Stimulated activated effector memory CD8-positive, alpha-beta T cell treated with anti-CD3 and anti-CD28 coated beads, Interleukin-12 subunit alpha, Interleukin-12 subunit beta, amount 100 ng/mL, for 72 hours (primary cell): ENCODE measurements around the gene TET1.
A peak's percentile ranks its signal among the peaks of the same experiment; 100 is the strongest.
"Not testable (repeated sequence)": the region's sequence is repeated elsewhere in the genome, so short reads cannot be mapped to it uniquely, and the experiment has no call there.

Experiments
- ATAC-seq: fragments of 150-1000 bp; cut with Tn5 transposase; 2 replicates; pipeline ENCODE4 v1.10.0; 2021
- DNase-seq, 2 donors: peaks; one replicate each; pipeline ENCODE4 v3.0.0; 2021 to 2022; ENCODE audit warnings: low spot score in 2 of 2
- H3K27ac Mint-ChIP-seq: one replicate; pipeline ENCODE4 v1.8.0; 2022; ENCODE audit warnings: mild to moderate bottlenecking, mixed read lengths
- H3K36me3 Mint-ChIP-seq: one replicate; pipeline ENCODE4 v1.8.0; 2022; ENCODE audit warnings: mild to moderate bottlenecking, mixed read lengths
- H3K4me1 Mint-ChIP-seq: one replicate; pipeline ENCODE4 v1.8.0; 2022; ENCODE audit warnings: mixed read lengths
- H3K4me3 Mint-ChIP-seq: one replicate; pipeline ENCODE4 v1.8.0; 2022; ENCODE audit warnings: mild to moderate bottlenecking, mixed read lengths
- H3K9me3 Mint-ChIP-seq: one replicate; pipeline ENCODE4 v1.8.0; 2022; ENCODE audit warnings: mixed read lengths

TET1 gene

GRCh38 chr10:68697106-68697505 is 137.0 kb downstream of the TET1 start:
- no peak overlapping the region for H3K4me3 Mint-ChIP-seq
- no peak overlapping the region for H3K27ac Mint-ChIP-seq
- ATAC-seq = no peak
- H3K4me1 Mint-ChIP-seq = no peaks in the 10 kb centered on the region
- H3K9me3 Mint-ChIP-seq = no peaks in the 10 kb centered on the region
- no peak for DNase-seq
- H3K36me3 Mint-ChIP-seq = no peaks in the 10 kb centered on the region

DNA sequence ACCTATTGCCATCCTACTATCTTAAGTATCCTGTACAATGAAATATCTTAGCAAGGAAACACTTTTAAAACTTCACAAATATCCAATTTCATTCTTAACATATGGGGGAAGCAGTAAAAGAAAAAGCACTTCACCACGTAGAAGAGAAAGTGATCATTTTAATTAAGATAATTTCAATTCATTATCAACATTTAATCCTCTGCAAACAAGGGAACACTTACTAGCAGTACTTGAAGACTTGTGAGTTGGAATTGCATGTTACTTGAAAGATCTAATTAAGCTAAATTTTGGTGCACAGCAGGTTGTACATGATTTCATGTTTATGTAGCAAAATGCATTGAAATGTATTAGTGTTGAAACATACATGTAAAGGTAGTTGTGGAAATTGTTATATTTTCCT is 140.1 kb downstream of the TET1 start:
- Mint-ChIP-seq H3K4me3 (no peak overlapping the region), H3K27ac (no peak overlapping the region), H3K36me3 (no peaks in the 10 kb centered on the region), H3K9me3 (no peaks in the 10 kb centered on the region), H3K4me1 (no peaks in the 10 kb centered on the region)
- no peak for DNase-seq
- no peak for ATAC-seq

DNA sequence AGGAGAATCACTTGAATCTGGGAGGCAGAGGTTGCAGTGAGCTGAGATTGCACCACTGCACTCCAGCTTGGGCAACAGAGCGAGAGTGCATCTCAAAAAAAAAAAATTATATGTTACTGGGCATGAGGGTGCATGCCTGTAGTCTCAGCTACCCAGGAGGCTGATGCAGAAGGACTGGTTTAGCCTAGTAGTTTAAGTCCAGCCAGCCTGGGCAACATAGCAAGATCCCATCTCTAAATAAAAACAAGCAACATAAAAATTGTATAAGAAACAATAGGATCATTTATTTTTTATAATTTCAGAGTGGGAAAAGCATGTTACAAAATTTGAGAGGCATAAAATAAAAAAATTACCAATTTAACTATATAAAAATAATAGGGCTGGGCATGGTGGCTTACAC is 145.4 kb downstream of the TET1 start:
- H3K9me3 Mint-ChIP-seq = no peaks in the 10 kb centered on the region
- ATAC-seq = no peak
- no peaks in the 10 kb centered on the region for H3K36me3 Mint-ChIP-seq
- no peak overlapping the region for H3K27ac Mint-ChIP-seq
- H3K4me1 Mint-ChIP-seq = no peaks in the 10 kb centered on the region
- H3K4me3 Mint-ChIP-seq = no peak overlapping the region
- DNase-seq = no peak

DNA sequence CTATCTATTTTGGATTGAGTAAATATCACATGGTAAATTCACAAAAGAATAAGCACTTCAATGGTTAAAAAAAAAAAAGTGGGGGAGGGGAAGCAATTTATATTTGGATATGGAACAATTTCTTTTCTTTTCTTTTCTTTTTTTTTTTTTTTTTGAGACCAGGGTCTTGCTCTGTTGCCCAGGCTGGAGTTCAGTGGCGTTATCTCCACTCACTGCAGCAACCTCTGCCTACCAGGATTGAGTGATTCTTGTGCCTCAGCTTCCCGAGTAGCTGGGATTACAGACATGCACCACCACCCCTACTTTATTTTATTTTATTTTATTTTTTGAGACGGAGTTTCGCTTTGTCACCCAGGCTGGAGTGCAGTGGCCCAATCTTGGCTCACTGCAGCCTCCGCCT is 148.8 kb downstream of the TET1 start:
- H3K4me1 Mint-ChIP-seq, H3K27ac Mint-ChIP-seq, DNase-seq, H3K36me3 Mint-ChIP-seq, H3K4me3 Mint-ChIP-seq, ATAC-seq, H3K9me3 Mint-ChIP-seq: not testable (repeated sequence)

GRCh38 chr10:68713065-68713464 is 152.9 kb downstream of the TET1 start:
- H3K4me1 Mint-ChIP-seq, H3K9me3 Mint-ChIP-seq, ATAC-seq, H3K4me3 Mint-ChIP-seq, H3K36me3 Mint-ChIP-seq, DNase-seq, H3K27ac Mint-ChIP-seq: not testable (repeated sequence)

DNA sequence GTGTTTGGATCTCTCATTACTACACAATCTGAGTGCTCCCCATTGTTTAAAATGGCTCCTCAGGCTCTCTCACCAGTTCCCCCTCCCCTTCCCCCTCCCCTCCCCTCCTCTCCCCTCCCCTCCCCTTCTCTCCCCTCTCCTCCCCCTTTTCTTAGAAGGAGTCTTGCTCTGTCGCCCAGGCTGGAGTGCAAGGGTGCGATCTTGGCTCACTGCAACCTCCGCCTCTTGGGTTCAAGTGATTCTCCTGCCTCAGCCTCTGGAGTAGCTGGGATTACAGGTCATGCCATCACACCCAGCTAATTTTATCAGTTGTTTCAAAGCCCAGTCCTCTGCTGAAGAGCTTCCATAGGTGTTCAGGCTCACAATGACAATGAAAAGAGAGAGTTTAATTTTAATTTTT is 157.3 kb downstream of the TET1 start:
- no peak for ATAC-seq
- Mint-ChIP-seq H3K9me3 (no peaks in the 10 kb centered on the region), H3K27ac (no peak overlapping the region), H3K36me3 (peaks cover 18% of the 10 kb centered on the region), H3K4me3 (no peak overlapping the region), H3K4me1 (peaks cover 6% of the 10 kb centered on the region)
- DNase-seq = no peak

DNA sequence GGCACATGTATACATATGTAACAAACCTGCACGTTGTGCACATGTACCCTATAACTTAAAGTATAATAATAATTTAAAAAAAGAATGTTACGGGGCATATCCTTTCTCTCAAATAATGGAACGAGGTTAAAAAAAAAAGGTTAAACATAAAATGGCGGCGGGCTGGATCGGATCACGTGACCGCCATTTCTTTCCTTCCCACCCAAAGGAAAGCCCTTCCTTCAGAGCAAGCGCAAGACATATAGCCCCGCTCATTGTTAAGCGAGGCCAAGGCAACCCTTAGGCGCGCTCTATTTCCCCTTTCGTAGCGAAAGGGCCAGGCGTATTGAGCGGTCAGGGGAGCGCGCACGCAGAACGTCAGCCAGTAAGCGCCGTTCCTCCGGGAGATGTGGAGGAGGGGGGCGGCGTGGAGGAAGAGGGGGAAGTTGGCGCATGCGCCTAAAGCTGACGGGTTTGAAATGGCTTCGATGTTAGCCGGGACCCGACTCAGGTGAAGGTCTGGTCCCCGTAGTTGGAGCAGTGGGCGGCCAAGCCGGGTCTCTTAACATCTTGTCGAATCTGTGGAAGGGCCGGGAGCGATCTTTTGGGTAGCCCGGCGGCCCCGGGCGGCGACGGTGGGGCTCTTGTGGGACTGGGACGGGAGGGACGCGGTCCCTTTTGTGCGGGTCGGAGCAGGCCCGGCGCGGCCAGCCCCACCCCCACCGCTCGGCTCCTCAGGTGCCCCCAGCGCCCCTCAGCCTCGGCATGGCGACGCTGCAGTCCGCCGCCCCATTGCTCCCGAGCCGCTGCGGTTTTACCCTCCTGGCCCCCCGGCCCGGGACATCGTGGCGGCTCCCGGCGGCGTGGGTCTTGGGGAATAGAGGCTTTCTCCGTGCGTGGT is 160.9 kb downstream of the TET1 start, which contains the start of gene CCAR1:
TSS of gene CCAR1 (plus strand) at position 447 of the 880 bp plus-strand sequence. CDS start 1,266 bp downstream, outside the sequence.
- ATAC-seq = peak; percentile 100
- peaks cover 9% of the 10 kb centered on the region for H3K4me1 Mint-ChIP-seq
- H3K27ac Mint-ChIP-seq = peak within 1 kb of the TSS; percentile 98
- peak; percentile 89 to 97 for DNase-seq
- peak within 1 kb of the TSS; percentile 88 for H3K4me3 Mint-ChIP-seq
- H3K9me3 Mint-ChIP-seq = no peaks in the 10 kb centered on the region
- H3K36me3 Mint-ChIP-seq = peaks cover 54% of the 10 kb centered on the region

GRCh38 chr10:68721673-68722335 is 161.7 kb downstream of the TET1 start:
- peaks cover 9% of the 10 kb centered on the region for H3K4me1 Mint-ChIP-seq
- ATAC-seq (peak; percentile 14), DNase-seq (no peak)
- H3K36me3 Mint-ChIP-seq = peaks cover 62% of the 10 kb centered on the region
- H3K9me3 Mint-ChIP-seq = no peaks in the 10 kb centered on the region
- H3K4me3 Mint-ChIP-seq = peak overlapping the region; percentile 88
- H3K27ac Mint-ChIP-seq = peak overlapping the region; percentile 98

DNA sequence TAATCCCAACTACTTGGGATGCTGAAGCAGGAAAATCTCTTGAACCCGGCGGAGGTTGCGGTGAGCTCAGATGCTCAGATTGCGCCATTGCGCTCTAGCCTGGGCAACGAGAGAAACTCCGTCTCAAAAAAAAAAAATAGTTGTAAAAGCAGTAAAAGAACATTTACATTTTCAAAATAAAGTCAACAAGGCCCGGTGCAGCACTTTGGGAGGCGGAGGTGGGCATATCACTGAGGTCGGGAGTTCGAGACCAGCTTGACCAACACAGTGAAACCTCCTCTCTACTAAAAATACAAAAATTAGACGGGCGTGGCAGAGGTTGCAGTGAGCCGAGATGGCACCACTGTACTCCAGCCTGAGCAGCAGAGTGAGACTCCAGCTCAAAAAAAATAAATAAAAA is 164.9 kb downstream of the TET1 start:
- H3K4me3 Mint-ChIP-seq = no peak overlapping the region
- H3K9me3 Mint-ChIP-seq = no peaks in the 10 kb centered on the region
- H3K4me1 Mint-ChIP-seq = peaks cover 9% of the 10 kb centered on the region
- peaks cover 94% of the 10 kb centered on the region for H3K36me3 Mint-ChIP-seq
- H3K27ac Mint-ChIP-seq = no peak overlapping the region
- DNase-seq (no peak), ATAC-seq (no peak)

- H3K4me1 Mint-ChIP-seq = peaks cover 5% of the 10 kb centered on the region
- peaks cover 100% of the 10 kb centered on the region for H3K36me3 Mint-ChIP-seq
- peak overlapping the region; percentile 64 for H3K27ac Mint-ChIP-seq
- ATAC-seq = no peak
- no peaks in the 10 kb centered on the region for H3K9me3 Mint-ChIP-seq
- no peak overlapping the region for H3K4me3 Mint-ChIP-seq
- no peak for DNase-seq
These were observed 167.0 kb downstream of the TET1 start for GRCh38 chr10:68727146-68727545.

DNA sequence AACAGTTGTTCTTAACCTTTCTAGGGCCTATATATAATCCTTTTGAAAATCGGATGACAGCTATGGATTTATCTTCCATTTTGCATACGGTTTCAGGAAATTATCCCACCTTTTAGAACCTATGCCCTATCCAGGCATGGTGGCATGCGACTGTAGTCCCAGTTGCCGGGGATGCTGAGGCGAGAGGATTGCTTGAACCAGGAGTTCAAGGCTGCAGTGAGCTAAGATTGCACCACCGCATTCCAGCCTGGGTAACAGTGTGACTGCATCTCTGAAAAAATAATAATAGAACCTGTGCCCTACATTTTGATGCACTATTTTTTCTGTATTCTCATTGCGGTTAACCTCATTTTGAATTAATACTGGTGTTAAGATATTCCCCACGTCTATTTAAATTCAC is 172.5 kb downstream of the TET1 start:
- H3K9me3 Mint-ChIP-seq = no peaks in the 10 kb centered on the region
- H3K36me3 Mint-ChIP-seq = peaks cover 100% of the 10 kb centered on the region
- DNase-seq (no peak), ATAC-seq (no peak)
- H3K27ac Mint-ChIP-seq = no peak overlapping the region
- no peak overlapping the region for H3K4me3 Mint-ChIP-seq
- no peaks in the 10 kb centered on the region for H3K4me1 Mint-ChIP-seq

GRCh38 chr10:68734349-68734748 is 174.2 kb downstream of the TET1 start:
- ATAC-seq = no peak
- H3K36me3 Mint-ChIP-seq = peaks cover 100% of the 10 kb centered on the region
- no peaks in the 10 kb centered on the region for H3K9me3 Mint-ChIP-seq
- no peak overlapping the region for H3K27ac Mint-ChIP-seq
- DNase-seq = no peak
- H3K4me3 Mint-ChIP-seq = no peak overlapping the region
- H3K4me1 Mint-ChIP-seq = no peaks in the 10 kb centered on the region

- Mint-ChIP-seq H3K9me3 (no peaks in the 10 kb centered on the region), H3K4me3 (no peak overlapping the region), H3K36me3 (peaks cover 100% of the 10 kb centered on the region), H3K27ac (no peak overlapping the region), H3K4me1 (no peaks in the 10 kb centered on the region)
- DNase-seq = no peak
- no peak for ATAC-seq
These were observed 175.0 kb downstream of the TET1 start for GRCh38 chr10:68735119-68735518.

GRCh38 chr10:68735739-68736138 is 175.6 kb downstream of the TET1 start:
- not testable (repeated sequence) for H3K4me3 Mint-ChIP-seq
- H3K27ac Mint-ChIP-seq = peak overlapping the region; percentile 32
- peaks cover 100% of the 10 kb centered on the region for H3K36me3 Mint-ChIP-seq

GRCh38 chr10:68740676-68741075 is 180.5 kb downstream of the TET1 start:
- peaks cover 100% of the 10 kb centered on the region for H3K36me3 Mint-ChIP-seq
- not testable (repeated sequence) for H3K9me3 Mint-ChIP-seq, H3K4me3 Mint-ChIP-seq, H3K4me1 Mint-ChIP-seq, ATAC-seq, DNase-seq, H3K27ac Mint-ChIP-seq

More at GRCh38 chr10:68735739-68736138, 175.6 kb downstream of the TET1 start:
- H3K9me3 Mint-ChIP-seq, ATAC-seq, H3K4me1 Mint-ChIP-seq, DNase-seq: not testable (repeated sequence)

GRCh38 chr10:68742397-68742796 is 182.3 kb downstream of the TET1 start:
- no peaks in the 10 kb centered on the region for H3K4me1 Mint-ChIP-seq
- H3K36me3 Mint-ChIP-seq = peaks cover 100% of the 10 kb centered on the region
- no peak overlapping the region for H3K27ac Mint-ChIP-seq
- no peaks in the 10 kb centered on the region for H3K9me3 Mint-ChIP-seq
- no peak overlapping the region for H3K4me3 Mint-ChIP-seq
- peak in 1 of 2 donors; percentile 30 for DNase-seq
- no peak for ATAC-seq
